SK-N-SH treated with all-trans-retinoic acid at 6 μM for 48 hours (cell line): ENCODE results near the gene RETREG1.

Experiments used
- ARNTL ChIP-seq: fragments of 450-650 bp; formaldehyde crosslinking; IDR thresholded peaks from 2 replicates; pipeline ENCODE4 v1.5.0; 2020; ENCODE audit warnings: low read depth, mild to moderate bottlenecking, moderate library complexity, borderline replicate concordance
- BACH2 ChIP-seq: fragments of 250-450 bp; sonication (Bioruptor Pico); IDR thresholded peaks from 2 replicates; pipeline ENCODE4 v1.9.0; 2021; ENCODE audit warnings: mild to moderate bottlenecking, borderline replicate concordance
- ESRRG ChIP-seq: fragments of 250-450 bp; sonication (Bioruptor Pico); IDR thresholded peaks from 2 replicates; pipeline ENCODE4 v1.6.1; 2021; ENCODE audit warnings: mild to moderate bottlenecking
- GLIS3 ChIP-seq: fragments of 250-450 bp; sonication (Bioruptor Pico); IDR thresholded peaks from 2 replicates; pipeline ENCODE4 v1.5.0; 2020; ENCODE audit warnings: mild to moderate bottlenecking, moderate library complexity
- PATZ1 ChIP-seq: fragments of 250-450 bp; sonication (Bioruptor Pico); IDR thresholded peaks from 2 replicates; pipeline ENCODE4 v1.8.0; 2020; ENCODE audit warnings: mild to moderate bottlenecking, moderate library complexity, borderline replicate concordance
- PPARA ChIP-seq: fragments of 250-450 bp; sonication (Bioruptor Pico); IDR thresholded peaks from 2 replicates; pipeline ENCODE4 v1.5.0; 2020; ENCODE audit warnings: mild to moderate bottlenecking, borderline replicate concordance
- RARB ChIP-seq: fragments of 250-450 bp; sonication (Bioruptor Pico); IDR thresholded peaks from 2 replicates; pipeline ENCODE4 v1.8.0; 2021; ENCODE audit warnings: mild to moderate bottlenecking, moderate library complexity
- SNAI2 ChIP-seq: fragments of 250-450 bp; sonication (Bioruptor Pico); IDR thresholded peaks from 2 replicates; pipeline ENCODE4 v1.5.0; 2020; ENCODE audit warnings: mild to moderate bottlenecking, moderate library complexity
- ZC3H10 ChIP-seq: fragments of 250-450 bp; sonication (Bioruptor Pico); IDR thresholded peaks from 2 replicates; pipeline ENCODE4 v1.5.1; 2021; ENCODE audit warnings: mild to moderate bottlenecking, moderate library complexity
- ZFP3 ChIP-seq: fragments of 250-450 bp; sonication (Bioruptor Pico); IDR thresholded peaks from 2 replicates; pipeline ENCODE4 v1.5.0; 2020; ENCODE audit warnings: mild to moderate bottlenecking, moderate library complexity
- TF ChIP-seq, protein P1 (sequence below): fragments of 250-450 bp; sonication (Bioruptor Pico); IDR thresholded peaks from 2 replicates; pipeline ENCODE4 v1.5.0; 2020; ENCODE audit warnings: mild to moderate bottlenecking, moderate library complexity

- TF ChIP-seq PPARA (CRISPR knock-in tag): no peak
- no peak for TF ChIP-seq ARNTL (CRISPR knock-in tag)
- no peak for TF ChIP-seq ZC3H10 (CRISPR knock-in tag)
- no peak for TF ChIP-seq SNAI2 (CRISPR knock-in tag)
- TF ChIP-seq PATZ1 (CRISPR knock-in tag): no peak
- TF ChIP-seq RARB: no peak
- no peak for TF ChIP-seq BACH2
- no peak for TF ChIP-seq GLIS3 (CRISPR knock-in tag)
- TF ChIP-seq, protein P1, sequence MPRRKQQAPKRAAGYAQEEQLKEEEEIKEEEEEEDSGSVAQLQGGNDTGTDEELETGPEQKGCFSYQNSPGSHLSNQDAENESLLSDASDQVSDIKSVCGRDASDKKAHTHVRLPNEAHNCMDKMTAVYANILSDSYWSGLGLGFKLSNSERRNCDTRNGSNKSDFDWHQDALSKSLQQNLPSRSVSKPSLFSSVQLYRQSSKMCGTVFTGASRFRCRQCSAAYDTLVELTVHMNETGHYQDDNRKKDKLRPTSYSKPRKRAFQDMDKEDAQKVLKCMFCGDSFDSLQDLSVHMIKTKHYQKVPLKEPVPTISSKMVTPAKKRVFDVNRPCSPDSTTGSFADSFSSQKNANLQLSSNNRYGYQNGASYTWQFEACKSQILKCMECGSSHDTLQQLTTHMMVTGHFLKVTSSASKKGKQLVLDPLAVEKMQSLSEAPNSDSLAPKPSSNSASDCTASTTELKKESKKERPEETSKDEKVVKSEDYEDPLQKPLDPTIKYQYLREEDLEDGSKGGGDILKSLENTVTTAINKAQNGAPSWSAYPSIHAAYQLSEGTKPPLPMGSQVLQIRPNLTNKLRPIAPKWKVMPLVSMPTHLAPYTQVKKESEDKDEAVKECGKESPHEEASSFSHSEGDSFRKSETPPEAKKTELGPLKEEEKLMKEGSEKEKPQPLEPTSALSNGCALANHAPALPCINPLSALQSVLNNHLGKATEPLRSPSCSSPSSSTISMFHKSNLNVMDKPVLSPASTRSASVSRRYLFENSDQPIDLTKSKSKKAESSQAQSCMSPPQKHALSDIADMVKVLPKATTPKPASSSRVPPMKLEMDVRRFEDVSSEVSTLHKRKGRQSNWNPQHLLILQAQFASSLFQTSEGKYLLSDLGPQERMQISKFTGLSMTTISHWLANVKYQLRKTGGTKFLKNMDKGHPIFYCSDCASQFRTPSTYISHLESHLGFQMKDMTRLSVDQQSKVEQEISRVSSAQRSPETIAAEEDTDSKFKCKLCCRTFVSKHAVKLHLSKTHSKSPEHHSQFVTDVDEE (CRISPR knock-in tag): no peak
- TF ChIP-seq ESRRG (CRISPR knock-in tag): no peak
- TF ChIP-seq ZFP3 (CRISPR knock-in tag): no peak
Observed at GRCh38 chr5:16505904-16506303, 110.9 kb downstream of the RETREG1 start.
